Stimulated activated CD4-positive, alpha-beta T cell treated with anti-CD3 and anti-CD28 coated beads, Interleukin-1b, Interleukin-23, amount 100 ng/mL, for 1 hour (primary cell): ENCODE measurements around the gene COL11A1.
"Not testable (repeated sequence)": the region's sequence is repeated elsewhere in the genome, so short reads cannot be mapped to it uniquely, and the experiment has no call there.

ENCODE experiments used
- DNase-seq, 2 donors: peaks; one replicate each; pipeline ENCODE4 v3.0.0-alpha.2; 2020; ENCODE audit warnings: low read depth in 2 of 2

Gene COL11A1

GRCh38 chr1:103108376-103109150 is at the start of gene COL11A1:
COL11A1 (minus strand) TSS chr1:103108522; CDS start chr1:103108178, 344 bp downstream.
- DNase-seq: no peak

GRCh38 chr1:103156966-103157365 is 48.6 kb upstream of the COL11A1 start:
- DNase-seq: no peak

- DNase-seq: no peak
These were observed 37.8 kb upstream of the COL11A1 start for GRCh38 chr1:103146166-103146565.

- no peak for DNase-seq
These were observed 37.1 kb upstream of the COL11A1 start for GRCh38 chr1:103145449-103145848.

GRCh38 chr1:103144681-103145080 is 36.4 kb upstream of the COL11A1 start:
- DNase-seq: no peak

GRCh38 chr1:103142461-103142860 is 34.1 kb upstream of the COL11A1 start:
- no peak for DNase-seq

GRCh38 chr1:103129796-103130195 is 21.5 kb upstream of the COL11A1 start:
- DNase-seq: no peak

- DNase-seq: no peak
These were observed 20.9 kb upstream of the COL11A1 start for GRCh38 chr1:103129255-103129654.

GRCh38 chr1:103128256-103128655 is 19.9 kb upstream of the COL11A1 start:
- not testable (repeated sequence) for DNase-seq

GRCh38 chr1:103125219-103125618 is 16.9 kb upstream of the COL11A1 start:
- no peak for DNase-seq

- DNase-seq: no peak
These were observed 14.8 kb upstream of the COL11A1 start for GRCh38 chr1:103122983-103123720.

GRCh38 chr1:103120981-103121380 is 12.7 kb upstream of the COL11A1 start:
- DNase-seq: no peak

- no peak for DNase-seq
These were observed 4.2 kb upstream of the COL11A1 start for GRCh38 chr1:103112546-103112945.

- DNase-seq: no peak
These were observed 3.6 kb upstream of the COL11A1 start for GRCh38 chr1:103111926-103112325.

- no peak for DNase-seq
These were observed 2.4 kb upstream of the COL11A1 start for GRCh38 chr1:103110701-103111100.

- DNase-seq: no peak
These were observed 1.1 kb upstream of the COL11A1 start for GRCh38 chr1:103109311-103109920.

- no peak for DNase-seq
These were observed 464 bp downstream of the COL11A1 start for GRCh38 chr1:103107741-103108375.

- DNase-seq: no peak
These were observed 1.6 kb downstream of the COL11A1 start for GRCh38 chr1:103106426-103107341.

- DNase-seq: no peak
These were observed 6.9 kb downstream of the COL11A1 start for GRCh38 chr1:103101399-103101798.

- DNase-seq: no peak
These were observed 19.1 kb downstream of the COL11A1 start for GRCh38 chr1:103089221-103089620.

- no peak for DNase-seq
These were observed 21.1 kb downstream of the COL11A1 start for GRCh38 chr1:103087256-103087655.
